ENCODE data around the gene CDC37. TPM values are rescaled to one million over a fixed set of nuclear protein-coding genes. Genes with fewer than 3 reads are reported as not detected.

Gene CDC37
- polyA plus RNA-seq, 2 of the 4 experiments (the other 2 are of a cell fraction), result 152 to 214 TPM

DNA sequence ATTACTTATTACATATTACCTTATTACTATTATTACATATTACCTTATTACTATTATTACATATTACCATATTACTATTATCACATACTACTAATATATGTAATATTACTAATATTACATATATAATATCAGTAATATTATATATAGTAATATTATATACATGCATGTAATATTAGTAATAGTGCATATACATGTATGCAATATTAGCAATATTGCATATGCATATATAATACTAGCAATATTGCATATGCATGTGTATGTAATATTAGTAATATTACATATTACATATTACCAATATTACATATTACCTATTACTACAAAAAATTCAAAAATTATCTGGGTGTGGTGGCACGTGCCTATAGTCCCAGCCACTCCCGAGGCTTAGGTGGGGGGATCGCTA, 39.4 kb upstream of the CDC37 start:
- POLR2A ChIA-PET, result no interaction called here
- FAIRE-seq (no peak), ATAC-seq (no peak), DNase-seq (ENCODE audit: low read depth in 1 of 2, low spot score in 1 of 2) (no peak)
- H3K9me3 ChIP-seq, result no peaks in the 10 kb centered on the region
- CTCF ChIA-PET, result no interaction called here
- no peak overlapping the region for H3K27ac ChIP-seq
- H3K4me3 ChIP-seq, result no peak overlapping the region
- TF ChIP-seq HOXB5 (CRISPR knock-in tag; IDR thresholded peaks at IDR 0.05), result no peak
- no peak for TF ChIP-seq POLR2AphosphoS2 (conservative IDR thresholded peaks at IDR 0.05; ENCODE audit: low read length)
- TF ChIP-seq RARB (CRISPR knock-in tag; IDR thresholded peaks at IDR 0.05), result no peak
- TF ChIP-seq CHD2 (IDR thresholded peaks at IDR 0.05; ENCODE audit: low read length, partially characterized antibody), result no peak
- H3K4me1 ChIP-seq, result no peaks in the 10 kb centered on the region
- H3K4me2 ChIP-seq, result no peak overlapping the region
- WGBS (ENCODE audit: missing lambda C conversion rate), result 83% methylated on average over 3 of the region's 3 CpGs

DNA sequence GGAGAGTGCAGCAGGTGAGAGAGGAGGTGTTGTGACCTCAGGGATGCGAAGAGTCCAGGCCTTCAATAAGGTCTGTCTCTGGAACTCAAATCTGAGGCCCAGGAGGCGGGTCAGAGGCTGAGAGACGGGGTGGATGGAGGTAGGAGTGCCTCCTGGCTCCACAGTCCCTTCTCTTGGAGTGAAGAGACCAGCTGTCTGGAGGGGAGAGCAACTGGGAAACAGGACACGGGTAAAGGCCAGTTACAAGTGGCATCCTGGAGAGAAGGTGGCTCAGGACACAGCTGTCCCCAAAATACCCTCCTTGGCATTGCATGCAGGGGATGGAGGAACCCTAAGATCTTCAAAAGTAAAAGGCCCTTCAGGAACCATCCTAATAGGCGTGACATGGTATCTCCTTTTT, 36.2 kb upstream of the CDC37 start:
- 86% methylated on average over 5 of the region's 5 CpGs for WGBS (ENCODE audit: missing lambda C conversion rate)
- DNase-seq (ENCODE audit: low read depth in 1 of 2, low spot score in 1 of 2), result no peak
- Histone ChIP-seq H3K9me3 (no peaks in the 10 kb centered on the region), H3K4me3 (no peak overlapping the region), H3K4me1 (no peaks in the 10 kb centered on the region), H3K4me2 (no peak overlapping the region), H3K27ac (no peak overlapping the region)
- ATAC-seq, result no peak
- CTCF ChIA-PET, result interaction anchor here (0.9 kb wide), 1 partner anchor 179 kb away, joined by 3 read pairs; no protein-coding TSS in a partner anchor
- TF ChIP-seq ZNF302 (CRISPR knock-in tag; IDR thresholded peaks at IDR 0.05) (no peak), KDM1A (IDR thresholded peaks at IDR 0.05; ENCODE audit: low read depth) (no peak), SREBF2 (IDR thresholded peaks at IDR 0.05) (no peak), SMC3 (IDR thresholded peaks at IDR 0.05) (no peak), NFE2L2 (conservative IDR thresholded peaks at IDR 0.05; ENCODE audit: low read length) (no peak), HDAC2 (IDR thresholded peaks at IDR 0.05) (no peak), ZFP36 (IDR thresholded peaks at IDR 0.05; ENCODE audit: borderline replicate concordance, partially characterized antibody) (no peak), MYC (IDR thresholded peaks at IDR 0.05; ENCODE audit: borderline replicate concordance, low read length) (no peak), HOXA7 (CRISPR knock-in tag; IDR thresholded peaks at IDR 0.05) (no peak), NPAS2 (CRISPR knock-in tag; IDR thresholded peaks at IDR 0.05; ENCODE audit: borderline replicate concordance) (no peak), HOXB13 (CRISPR knock-in tag; IDR thresholded peaks at IDR 0.05; ENCODE audit: low read depth) (no peak), HEYL (CRISPR knock-in tag; IDR thresholded peaks at IDR 0.05) (no peak), GATA3 (IDR thresholded peaks at IDR 0.05; ENCODE audit: borderline replicate concordance) (no peak)
- TF ChIP-seq, protein P1, sequence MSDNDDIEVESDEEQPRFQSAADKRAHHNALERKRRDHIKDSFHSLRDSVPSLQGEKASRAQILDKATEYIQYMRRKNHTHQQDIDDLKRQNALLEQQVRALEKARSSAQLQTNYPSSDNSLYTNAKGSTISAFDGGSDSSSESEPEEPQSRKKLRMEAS (IDR thresholded peaks at IDR 0.05), result no peak
- TF ChIP-seq, protein P2, sequence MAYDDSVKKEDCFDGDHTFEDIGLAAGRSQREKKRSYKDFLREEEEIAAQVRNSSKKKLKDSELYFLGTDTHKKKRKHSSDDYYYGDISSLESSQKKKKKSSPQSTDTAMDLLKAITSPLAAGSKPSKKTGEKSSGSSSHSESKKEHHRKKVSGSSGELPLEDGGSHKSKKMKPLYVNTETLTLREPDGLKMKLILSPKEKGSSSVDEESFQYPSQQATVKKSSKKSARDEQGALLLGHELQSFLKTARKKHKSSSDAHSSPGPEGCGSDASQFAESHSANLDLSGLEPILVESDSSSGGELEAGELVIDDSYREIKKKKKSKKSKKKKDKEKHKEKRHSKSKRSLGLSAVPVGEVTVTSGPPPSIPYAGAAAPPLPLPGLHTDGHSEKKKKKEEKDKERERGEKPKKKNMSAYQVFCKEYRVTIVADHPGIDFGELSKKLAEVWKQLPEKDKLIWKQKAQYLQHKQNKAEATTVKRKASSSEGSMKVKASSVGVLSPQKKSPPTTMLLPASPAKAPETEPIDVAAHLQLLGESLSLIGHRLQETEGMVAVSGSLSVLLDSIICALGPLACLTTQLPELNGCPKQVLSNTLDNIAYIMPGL (CRISPR knock-in tag; IDR thresholded peaks at IDR 0.05; ENCODE audit: borderline replicate concordance), result no peak
- TF ChIP-seq, protein P3, sequence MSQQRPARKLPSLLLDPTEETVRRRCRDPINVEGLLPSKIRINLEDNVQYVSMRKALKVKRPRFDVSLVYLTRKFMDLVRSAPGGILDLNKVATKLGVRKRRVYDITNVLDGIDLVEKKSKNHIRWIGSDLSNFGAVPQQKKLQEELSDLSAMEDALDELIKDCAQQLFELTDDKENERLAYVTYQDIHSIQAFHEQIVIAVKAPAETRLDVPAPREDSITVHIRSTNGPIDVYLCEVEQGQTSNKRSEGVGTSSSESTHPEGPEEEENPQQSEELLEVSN (IDR thresholded peaks at IDR 0.05; ENCODE audit: borderline replicate concordance, low read depth), result no peak
- TF ChIP-seq, protein P4, sequence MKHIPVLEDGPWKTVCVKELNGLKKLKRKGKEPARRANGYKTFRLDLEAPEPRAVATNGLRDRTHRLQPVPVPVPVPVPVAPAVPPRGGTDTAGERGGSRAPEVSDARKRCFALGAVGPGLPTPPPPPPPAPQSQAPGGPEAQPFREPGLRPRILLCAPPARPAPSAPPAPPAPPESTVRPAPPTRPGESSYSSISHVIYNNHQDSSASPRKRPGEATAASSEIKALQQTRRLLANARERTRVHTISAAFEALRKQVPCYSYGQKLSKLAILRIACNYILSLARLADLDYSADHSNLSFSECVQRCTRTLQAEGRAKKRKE (CRISPR knock-in tag; IDR thresholded peaks at IDR 0.05; ENCODE audit: low read depth), result no peak
- TF ChIP-seq, protein P5, sequence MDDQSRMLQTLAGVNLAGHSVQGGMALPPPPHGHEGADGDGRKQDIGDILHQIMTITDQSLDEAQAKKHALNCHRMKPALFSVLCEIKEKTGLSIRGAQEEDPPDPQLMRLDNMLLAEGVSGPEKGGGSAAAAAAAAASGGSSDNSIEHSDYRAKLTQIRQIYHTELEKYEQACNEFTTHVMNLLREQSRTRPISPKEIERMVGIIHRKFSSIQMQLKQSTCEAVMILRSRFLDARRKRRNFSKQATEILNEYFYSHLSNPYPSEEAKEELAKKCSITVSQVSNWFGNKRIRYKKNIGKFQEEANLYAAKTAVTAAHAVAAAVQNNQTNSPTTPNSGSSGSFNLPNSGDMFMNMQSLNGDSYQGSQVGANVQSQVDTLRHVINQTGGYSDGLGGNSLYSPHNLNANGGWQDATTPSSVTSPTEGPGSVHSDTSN (IDR thresholded peaks at IDR 0.05), result no peak
- TF ChIP-seq, protein P6, sequence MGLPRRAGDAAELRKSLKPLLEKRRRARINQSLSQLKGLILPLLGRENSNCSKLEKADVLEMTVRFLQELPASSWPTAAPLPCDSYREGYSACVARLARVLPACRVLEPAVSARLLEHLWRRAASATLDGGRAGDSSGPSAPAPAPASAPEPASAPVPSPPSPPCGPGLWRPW (IDR thresholded peaks at IDR 0.05), result no peak
- TF ChIP-seq, protein P7, sequence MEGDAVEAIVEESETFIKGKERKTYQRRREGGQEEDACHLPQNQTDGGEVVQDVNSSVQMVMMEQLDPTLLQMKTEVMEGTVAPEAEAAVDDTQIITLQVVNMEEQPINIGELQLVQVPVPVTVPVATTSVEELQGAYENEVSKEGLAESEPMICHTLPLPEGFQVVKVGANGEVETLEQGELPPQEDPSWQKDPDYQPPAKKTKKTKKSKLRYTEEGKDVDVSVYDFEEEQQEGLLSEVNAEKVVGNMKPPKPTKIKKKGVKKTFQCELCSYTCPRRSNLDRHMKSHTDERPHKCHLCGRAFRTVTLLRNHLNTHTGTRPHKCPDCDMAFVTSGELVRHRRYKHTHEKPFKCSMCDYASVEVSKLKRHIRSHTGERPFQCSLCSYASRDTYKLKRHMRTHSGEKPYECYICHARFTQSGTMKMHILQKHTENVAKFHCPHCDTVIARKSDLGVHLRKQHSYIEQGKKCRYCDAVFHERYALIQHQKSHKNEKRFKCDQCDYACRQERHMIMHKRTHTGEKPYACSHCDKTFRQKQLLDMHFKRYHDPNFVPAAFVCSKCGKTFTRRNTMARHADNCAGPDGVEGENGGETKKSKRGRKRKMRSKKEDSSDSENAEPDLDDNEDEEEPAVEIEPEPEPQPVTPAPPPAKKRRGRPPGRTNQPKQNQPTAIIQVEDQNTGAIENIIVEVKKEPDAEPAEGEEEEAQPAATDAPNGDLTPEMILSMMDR (IDR thresholded peaks at IDR 0.05), result no peak
- POLR2A ChIA-PET, result no interaction called here
- no peak for FAIRE-seq
